SH-SY5Y (cell line): ENCODE data around the gene MLN.

ENCODE experiments used
- GATA2 ChIP-seq: IDR thresholded peaks from 2 replicates; pipeline ENCODE4 v1.6.1; 2011; ENCODE audit warnings: mild to moderate bottlenecking, low read depth, low read length
- GATA3 ChIP-seq: IDR thresholded peaks from 2 replicates; pipeline ENCODE4 v1.6.1; 2011; ENCODE audit warnings: low read depth, mild to moderate bottlenecking, low read length, moderate library complexity

GRCh38 chr6:33803571-33804053 lies at the start of gene MLN:
- TF ChIP-seq GATA3 (no peak), GATA2 (no peak)
